Epithelial cell of proximal tubule (primary cell): Measurements from ENCODE around the gene SFXN3. TPM values are rescaled to one million over a fixed set of nuclear protein-coding genes. Genes with fewer than 3 reads are reported as not detected.

Experiments
- DNase-seq: peaks from one replicate; pipeline ENCODE4 v3.0.0-alpha.2; 2011; ENCODE audit warnings: low read depth
- H3K4me3 ChIP-seq: 2 replicates; pipeline ENCODE4 v1.5.1; 2011; ENCODE audit warnings: low read depth, mild to moderate bottlenecking, low read length
- total RNA-seq: library from RNA; depleted of rRNA; stranded (reverse); fragments of >200 nt; gene quantifications from 2 replicates; pipeline ENCODE4 v1.2.3, GENCODE V29; 2015
- TF ChIP-seq, protein P1 (sequence below): conservative IDR thresholded peaks from 2 replicates; pipeline ENCODE4 v1.5.1; 2012; ENCODE audit warnings: low read depth, mild to moderate bottlenecking, low read length

SFXN3 gene, protein sequence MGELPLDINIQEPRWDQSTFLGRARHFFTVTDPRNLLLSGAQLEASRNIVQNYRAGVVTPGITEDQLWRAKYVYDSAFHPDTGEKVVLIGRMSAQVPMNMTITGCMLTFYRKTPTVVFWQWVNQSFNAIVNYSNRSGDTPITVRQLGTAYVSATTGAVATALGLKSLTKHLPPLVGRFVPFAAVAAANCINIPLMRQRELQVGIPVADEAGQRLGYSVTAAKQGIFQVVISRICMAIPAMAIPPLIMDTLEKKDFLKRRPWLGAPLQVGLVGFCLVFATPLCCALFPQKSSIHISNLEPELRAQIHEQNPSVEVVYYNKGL
- total RNA-seq, result 47.6 and 49.5 TPM in 2 replicates

DNA sequence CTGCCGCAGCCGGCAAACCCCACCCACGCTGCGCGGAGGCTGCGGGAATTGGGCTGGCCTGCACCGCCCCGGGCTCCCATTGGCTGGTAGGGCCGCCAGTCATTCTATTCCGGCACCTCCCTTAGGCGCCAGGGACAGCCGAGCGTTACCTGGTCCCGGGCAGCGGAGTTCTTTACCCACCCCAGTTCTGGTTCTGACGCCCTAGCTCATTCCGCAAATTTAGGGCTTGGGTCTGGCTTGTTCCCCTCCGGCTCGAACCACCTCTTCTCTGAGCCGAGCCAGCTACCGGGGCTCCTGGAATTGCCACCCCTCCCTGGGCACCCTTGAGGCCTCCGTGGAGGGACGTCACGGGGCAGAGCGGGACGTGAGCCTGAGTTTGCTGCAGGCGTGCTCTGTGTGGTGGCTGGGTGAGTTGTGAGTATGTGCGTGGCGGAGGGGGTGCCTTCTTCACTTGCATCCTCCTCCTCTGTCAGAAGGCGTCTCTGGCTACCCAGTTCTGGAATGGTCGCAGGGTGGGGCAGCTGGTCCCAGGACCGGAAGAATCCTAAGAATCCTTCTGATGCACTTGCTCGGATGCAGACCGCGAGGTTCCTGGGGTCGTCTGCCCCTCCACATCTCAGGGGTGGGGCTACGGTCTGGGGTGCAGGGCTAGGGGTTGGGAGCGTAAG is at the start of gene SFXN3, which contains the start of gene PDZD7:
SFXN3 (plus strand) TSS at position 107 of the 668 bp plus-strand sequence. CDS start 3,461 bp downstream, outside the sequence.
PDZD7 (minus strand) TSS at position 2 of the 668 bp plus-strand sequence. CDS start 910 bp downstream, outside the sequence.
- H3K4me3 ChIP-seq, result peak within 1 kb of the TSS; percentile 92
- DNase-seq, result no peak
- TF ChIP-seq, protein P1, sequence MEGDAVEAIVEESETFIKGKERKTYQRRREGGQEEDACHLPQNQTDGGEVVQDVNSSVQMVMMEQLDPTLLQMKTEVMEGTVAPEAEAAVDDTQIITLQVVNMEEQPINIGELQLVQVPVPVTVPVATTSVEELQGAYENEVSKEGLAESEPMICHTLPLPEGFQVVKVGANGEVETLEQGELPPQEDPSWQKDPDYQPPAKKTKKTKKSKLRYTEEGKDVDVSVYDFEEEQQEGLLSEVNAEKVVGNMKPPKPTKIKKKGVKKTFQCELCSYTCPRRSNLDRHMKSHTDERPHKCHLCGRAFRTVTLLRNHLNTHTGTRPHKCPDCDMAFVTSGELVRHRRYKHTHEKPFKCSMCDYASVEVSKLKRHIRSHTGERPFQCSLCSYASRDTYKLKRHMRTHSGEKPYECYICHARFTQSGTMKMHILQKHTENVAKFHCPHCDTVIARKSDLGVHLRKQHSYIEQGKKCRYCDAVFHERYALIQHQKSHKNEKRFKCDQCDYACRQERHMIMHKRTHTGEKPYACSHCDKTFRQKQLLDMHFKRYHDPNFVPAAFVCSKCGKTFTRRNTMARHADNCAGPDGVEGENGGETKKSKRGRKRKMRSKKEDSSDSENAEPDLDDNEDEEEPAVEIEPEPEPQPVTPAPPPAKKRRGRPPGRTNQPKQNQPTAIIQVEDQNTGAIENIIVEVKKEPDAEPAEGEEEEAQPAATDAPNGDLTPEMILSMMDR, result no peak

DNA sequence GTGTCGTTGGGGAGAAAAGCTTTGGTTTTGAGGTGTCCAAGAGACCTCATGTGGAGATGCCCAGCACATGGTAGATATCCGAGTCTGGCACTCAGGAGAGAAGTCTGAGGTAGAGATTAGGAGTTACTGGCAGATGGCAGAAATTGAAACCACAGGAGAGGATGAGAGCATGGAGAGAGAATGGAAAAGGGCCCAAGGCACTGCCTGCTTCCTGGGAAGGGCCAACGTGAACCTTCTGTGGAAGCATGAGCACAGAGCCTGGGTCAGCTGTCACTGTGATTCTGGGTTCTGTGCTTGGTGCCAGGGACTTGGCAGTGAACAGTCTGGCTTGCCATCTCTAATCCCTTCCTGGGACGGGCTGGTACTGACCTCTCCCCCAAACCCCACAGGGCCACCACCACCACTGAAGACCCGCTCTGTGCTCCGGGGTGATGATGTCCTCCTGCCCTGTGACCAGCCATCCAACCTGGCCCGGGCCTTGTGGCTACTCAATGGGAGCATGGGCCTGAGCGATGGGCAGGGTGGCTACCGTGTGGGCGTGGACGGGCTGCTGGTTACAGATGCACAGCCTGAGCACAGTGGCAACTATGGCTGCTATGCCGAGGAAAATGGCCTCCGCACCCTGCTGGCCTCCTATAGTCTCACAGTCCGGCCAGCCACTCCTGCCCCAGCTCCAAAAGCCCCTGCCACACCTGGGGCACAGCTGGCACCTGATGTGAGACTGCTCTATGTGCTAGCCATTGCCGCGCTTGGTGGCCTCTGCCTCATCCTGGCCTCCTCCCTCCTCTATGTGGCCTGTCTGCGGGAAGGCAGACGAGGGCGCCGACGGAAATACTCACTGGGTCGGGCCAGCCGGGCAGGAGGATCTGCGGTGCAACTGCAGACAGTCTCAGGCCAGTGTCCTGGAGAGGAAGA is 47.9 kb upstream of the SFXN3 start:
- no peak for DNase-seq
- TF ChIP-seq, protein P1, result no peak
- H3K4me3 ChIP-seq, result no peak overlapping the region

DNA sequence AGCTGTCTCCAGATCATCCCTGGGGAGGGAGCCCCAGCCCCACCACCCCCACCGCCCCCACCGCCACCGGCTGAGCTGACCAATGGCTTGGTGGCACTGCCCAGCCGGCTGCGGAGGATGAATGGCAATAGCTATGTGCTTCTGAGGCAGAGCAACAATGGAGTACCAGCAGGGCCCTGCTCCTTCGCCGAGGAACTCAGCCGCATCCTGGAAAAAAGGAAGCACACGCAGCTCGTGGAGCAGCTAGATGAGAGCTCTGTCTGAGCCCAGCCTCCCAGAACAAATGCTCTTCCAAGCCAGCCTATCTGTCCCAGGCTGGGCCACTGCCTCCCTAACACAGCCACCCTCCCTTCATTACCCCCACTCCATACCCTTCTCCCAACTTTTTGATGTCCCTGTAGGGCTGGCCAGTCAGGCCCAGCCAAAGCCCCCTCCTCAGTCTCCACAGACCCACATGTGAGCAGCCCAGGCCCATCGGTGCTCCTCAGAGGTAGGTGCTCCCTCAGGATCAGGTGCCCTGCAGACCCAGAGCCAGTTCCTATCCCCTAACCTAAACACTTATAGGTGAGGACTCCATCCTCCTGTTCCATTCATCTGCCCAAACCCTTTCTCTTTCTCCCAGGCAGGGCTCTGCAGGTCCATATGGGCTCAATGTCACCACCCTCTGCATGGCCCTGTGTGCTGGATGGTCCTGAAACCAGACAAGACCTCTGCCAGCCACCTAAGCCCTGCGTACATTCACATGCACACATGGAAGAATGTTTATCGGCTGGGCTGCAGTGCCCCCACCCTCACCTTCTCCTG is 47.0 kb upstream of the SFXN3 start:
- TF ChIP-seq, protein P1, result no peak
- DNase-seq, result no peak
- H3K4me3 ChIP-seq, result no peak overlapping the region

DNA sequence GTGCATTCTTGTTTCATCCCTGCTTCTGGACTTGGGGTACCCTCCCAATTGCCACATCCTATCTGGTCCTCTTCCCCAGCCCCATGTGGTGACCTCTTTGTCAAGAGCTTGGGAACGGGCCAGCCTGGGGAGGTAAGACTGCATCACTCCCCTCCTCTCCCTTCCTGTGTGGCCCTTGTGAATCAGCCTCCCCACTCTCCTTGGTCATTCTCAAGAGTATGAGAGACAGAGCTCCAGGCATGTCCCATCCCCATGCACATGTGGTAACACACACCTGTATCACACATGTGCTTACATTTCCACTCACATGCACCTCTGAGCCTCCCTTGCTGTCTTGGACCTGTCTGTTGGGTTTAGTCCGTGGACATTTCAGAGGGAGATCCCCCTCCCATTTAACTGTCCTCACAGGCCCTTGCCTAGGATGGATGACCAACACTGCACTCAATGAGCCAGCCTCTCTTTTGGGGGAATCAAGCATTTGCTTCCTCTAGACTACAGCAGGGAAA is 46.3 kb upstream of the SFXN3 start:
- DNase-seq, result no peak

DNA sequence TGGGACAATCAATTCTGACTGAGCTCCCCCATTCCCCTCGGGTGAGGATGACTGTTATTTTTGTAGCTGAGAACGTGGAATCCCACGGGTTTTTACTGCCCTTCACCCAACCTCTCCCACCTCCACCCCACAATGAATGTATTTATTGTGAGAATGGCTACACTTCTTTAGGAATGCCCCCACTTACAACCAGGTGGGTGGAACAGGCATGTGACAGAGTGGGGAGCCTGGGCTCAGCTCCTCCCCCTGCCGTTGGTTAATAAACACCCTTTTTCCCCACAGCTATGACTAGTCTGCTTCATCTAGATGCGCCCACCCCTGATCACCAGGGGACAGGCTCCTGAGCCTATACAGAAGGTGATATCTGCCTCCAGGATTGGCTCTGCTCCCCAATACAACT is 45.7 kb upstream of the SFXN3 start:
- TF ChIP-seq, protein P1, result peak; percentile 16
- H3K4me3 ChIP-seq, result peak overlapping the region; percentile 19
- no peak for DNase-seq

More for the DNA sequence above, 46.3 kb upstream of the SFXN3 start:
- TF ChIP-seq, protein P1, result no peak
- H3K4me3 ChIP-seq, result no peak overlapping the region

DNA sequence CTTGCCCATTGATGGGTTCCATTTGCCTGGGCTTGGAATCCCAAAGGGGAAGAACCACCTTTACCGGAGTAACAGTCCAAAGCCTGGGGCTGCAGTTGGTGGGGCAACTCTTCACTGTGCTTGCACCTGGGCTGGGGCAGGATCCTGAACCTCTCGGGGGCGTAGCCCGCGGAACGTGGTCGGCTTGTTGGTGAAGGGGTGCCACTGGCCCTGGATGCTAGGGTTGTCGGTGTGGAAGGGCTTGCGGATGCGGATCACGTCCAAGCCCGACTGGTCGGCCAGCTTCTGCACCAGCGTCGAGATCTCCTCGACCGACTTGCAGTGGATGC is 44.4 kb upstream of the SFXN3 start:
- DNase-seq, result no peak

More for the DNA sequence above, 44.4 kb upstream of the SFXN3 start:
- TF ChIP-seq, protein P1, result no peak
- H3K4me3 ChIP-seq, result peak overlapping the region; percentile 99
